ENCODE data around the gene EXTL1. TPM values are rescaled to one million over a fixed set of nuclear protein-coding genes. Genes with fewer than 3 reads are reported as not detected.

Gene EXTL1
- total RNA-seq, 2 experiments from 2014 or later: not detected

GRCh38 chr1:25992689-25993171, 28.8 kb upstream of the EXTL1 start:
- H3K4me1 Mint-ChIP-seq: peaks cover 57% of the 10 kb centered on the region
- H3K4me3 Mint-ChIP-seq: no peak overlapping the region
- DNase-seq: no peak
- H3K36me3 Mint-ChIP-seq: peaks cover 10% of the 10 kb centered on the region
- no peaks in the 10 kb centered on the region for H3K9me3 Mint-ChIP-seq
- no peaks in the 10 kb centered on the region for H3K27me3 Mint-ChIP-seq
- H3K27ac Mint-ChIP-seq: no peak overlapping the region

- Mint-ChIP-seq H3K27ac (peak overlapping the region; percentile 45), H3K9me3 (no peaks in the 10 kb centered on the region), H3K4me3 (no peak overlapping the region), H3K4me1 (peaks cover 53% of the 10 kb centered on the region), H3K27me3 (no peaks in the 10 kb centered on the region), H3K36me3 (peaks cover 6% of the 10 kb centered on the region)
- DNase-seq: no peak
Measured at GRCh38 chr1:25993197-25993951, 28.2 kb upstream of the EXTL1 start.

GRCh38 chr1:25994402-25995150, 27.0 kb upstream of the EXTL1 start:
- peaks cover 4% of the 10 kb centered on the region for H3K36me3 Mint-ChIP-seq
- peaks cover 47% of the 10 kb centered on the region for H3K4me1 Mint-ChIP-seq

GRCh38 chr1:25996966-25997827, 24.4 kb upstream of the EXTL1 start:
- Mint-ChIP-seq H3K27ac (peak overlapping the region; percentile 98), H3K27me3 (no peaks in the 10 kb centered on the region), H3K4me1 (peaks cover 31% of the 10 kb centered on the region), H3K9me3 (no peaks in the 10 kb centered on the region), H3K36me3 (peaks cover 2% of the 10 kb centered on the region), H3K4me3 (peak overlapping the region; percentile 97)
- DNase-seq: no peak

More at GRCh38 chr1:25994402-25995150, 27.0 kb upstream of the EXTL1 start:
- Mint-ChIP-seq H3K4me3 (no peak overlapping the region), H3K9me3 (no peaks in the 10 kb centered on the region), H3K27ac (no peak overlapping the region), H3K27me3 (no peaks in the 10 kb centered on the region)
- no peak for DNase-seq

GRCh38 chr1:25997828-25998761, 23.5 kb upstream of the EXTL1 start, which contains the start of gene PAFAH2:
Gene PAFAH2, minus strand, starts transcription at chr1:25998063. Its CDS starts 7,247 bp downstream, at chr1:25990816.
- no peaks in the 10 kb centered on the region for H3K9me3 Mint-ChIP-seq

GRCh38 chr1:25999041-25999800, 22.4 kb upstream of the EXTL1 start:
- Mint-ChIP-seq H3K27me3 (no peaks in the 10 kb centered on the region), H3K4me3 (no peak overlapping the region), H3K27ac (no peak overlapping the region), H3K9me3 (no peaks in the 10 kb centered on the region), H3K36me3 (no peaks in the 10 kb centered on the region), H3K4me1 (peaks cover 18% of the 10 kb centered on the region)
- no peak for DNase-seq

More at GRCh38 chr1:25997828-25998761, 23.5 kb upstream of the EXTL1 start, which contains the start of gene PAFAH2:
- peak within 1 kb of the TSS; percentile 98 for H3K27ac Mint-ChIP-seq
- peak; percentile 95 for DNase-seq
- peak within 1 kb of the TSS; percentile 97 for H3K4me3 Mint-ChIP-seq
- peaks cover 2% of the 10 kb centered on the region for H3K36me3 Mint-ChIP-seq
- peaks cover 22% of the 10 kb centered on the region for H3K4me1 Mint-ChIP-seq
- H3K27me3 Mint-ChIP-seq: no peaks in the 10 kb centered on the region

- Mint-ChIP-seq H3K27me3 (no peaks in the 10 kb centered on the region), H3K4me3 (no peak overlapping the region), H3K9me3 (no peaks in the 10 kb centered on the region), H3K27ac (no peak overlapping the region), H3K36me3 (no peaks in the 10 kb centered on the region), H3K4me1 (peaks cover 6% of the 10 kb centered on the region)
- no peak for DNase-seq
Measured at GRCh38 chr1:26003262-26003661, 18.3 kb upstream of the EXTL1 start.

- peaks cover 1% of the 10 kb centered on the region for H3K4me1 Mint-ChIP-seq
- H3K4me3 Mint-ChIP-seq: no peak overlapping the region
- DNase-seq: no peak
- no peak overlapping the region for H3K27ac Mint-ChIP-seq
- H3K27me3 Mint-ChIP-seq: no peaks in the 10 kb centered on the region
- H3K36me3 Mint-ChIP-seq: no peaks in the 10 kb centered on the region
- no peaks in the 10 kb centered on the region for H3K9me3 Mint-ChIP-seq
Measured at GRCh38 chr1:26003756-26004155, 17.8 kb upstream of the EXTL1 start.

GRCh38 chr1:26005434-26006105, 16.0 kb upstream of the EXTL1 start:
- DNase-seq: no peak
- H3K4me3 Mint-ChIP-seq: no peak overlapping the region
- no peaks in the 10 kb centered on the region for H3K27me3 Mint-ChIP-seq
- no peaks in the 10 kb centered on the region for H3K9me3 Mint-ChIP-seq
- H3K27ac Mint-ChIP-seq: no peak overlapping the region
- no peaks in the 10 kb centered on the region for H3K4me1 Mint-ChIP-seq
- no peaks in the 10 kb centered on the region for H3K36me3 Mint-ChIP-seq

GRCh38 chr1:26006710-26007109, 14.9 kb upstream of the EXTL1 start:
- Mint-ChIP-seq H3K36me3 (no peaks in the 10 kb centered on the region), H3K4me3 (no peak overlapping the region), H3K27ac (no peak overlapping the region), H3K4me1 (no peaks in the 10 kb centered on the region), H3K27me3 (no peaks in the 10 kb centered on the region), H3K9me3 (no peaks in the 10 kb centered on the region)
- no peak for DNase-seq

GRCh38 chr1:26009796-26010447, 11.7 kb upstream of the EXTL1 start:
- H3K4me3 Mint-ChIP-seq: no peak overlapping the region
- no peak for DNase-seq

GRCh38 chr1:26010825-26011224, 10.8 kb upstream of the EXTL1 start:
- H3K36me3 Mint-ChIP-seq: no peaks in the 10 kb centered on the region
- H3K4me3 Mint-ChIP-seq: no peak overlapping the region
- H3K4me1 Mint-ChIP-seq: no peaks in the 10 kb centered on the region
- H3K27me3 Mint-ChIP-seq: no peaks in the 10 kb centered on the region
- DNase-seq: no peak
- H3K27ac Mint-ChIP-seq: no peak overlapping the region
- no peaks in the 10 kb centered on the region for H3K9me3 Mint-ChIP-seq

More at GRCh38 chr1:26009796-26010447, 11.7 kb upstream of the EXTL1 start:
- no peaks in the 10 kb centered on the region for H3K9me3 Mint-ChIP-seq
- no peaks in the 10 kb centered on the region for H3K4me1 Mint-ChIP-seq
- no peak overlapping the region for H3K27ac Mint-ChIP-seq
- no peaks in the 10 kb centered on the region for H3K27me3 Mint-ChIP-seq
- no peaks in the 10 kb centered on the region for H3K36me3 Mint-ChIP-seq

Data from activated naive CD8-positive, alpha-beta T cell treated with anti-CD3 and anti-CD28 coated beads for 36 hours (primary cell).